Measurements from ENCODE around the gene PPP1R14C. TPM values are rescaled to one million over a fixed set of nuclear protein-coding genes. Genes with fewer than 3 reads are reported as not detected.

Gene PPP1R14C
- total and polyA plus RNA-seq, 7 experiments from 2014 or later: not detected

DNA sequence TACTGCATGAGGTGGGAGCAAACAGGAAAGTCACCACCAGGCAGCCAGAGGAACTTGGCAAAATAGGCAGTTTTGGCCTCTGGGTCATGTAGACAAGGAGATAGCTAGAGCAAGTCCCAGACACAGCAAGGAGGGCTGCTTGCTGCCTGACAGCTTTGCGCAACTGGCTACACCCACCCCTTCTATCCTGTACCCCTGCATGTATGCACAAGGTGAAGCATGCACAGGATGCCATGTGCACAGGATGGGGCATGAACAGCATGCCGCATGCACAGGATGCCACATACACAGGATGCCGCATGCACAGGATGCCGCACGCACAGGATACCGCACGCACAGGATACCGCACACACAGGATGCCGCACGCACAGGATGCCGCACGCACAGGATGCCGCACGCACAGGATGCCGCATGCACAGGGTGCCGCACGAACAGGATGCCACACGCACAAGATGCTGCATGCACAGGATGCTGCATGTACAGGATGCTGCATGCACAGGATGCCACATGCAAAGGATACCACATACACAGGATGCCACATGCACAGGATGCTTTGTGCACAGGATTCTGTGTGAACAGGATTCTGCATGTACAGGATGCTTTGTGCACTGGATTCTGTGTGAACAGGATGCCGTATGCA, 121.0 kb downstream of the PPP1R14C start:
- H3K4me1 ChIP-seq (ENCODE audit: control insufficient read depth in 2 of 2, insufficient read depth in 2 of 2, low read length in 2 of 2): peaks cover 0 to 5% of the 10 kb centered on the region in 2 donors
- H3K27me3 Mint-ChIP-seq: peaks cover 0 to 9% (median 0%) of the 10 kb centered on the region in 5 donors
- no peaks in the 10 kb centered on the region for H3K27me3 ChIP-seq (ENCODE audit: control insufficient read depth in 2 of 2, insufficient read depth in 2 of 2, low read length in 2 of 2)
- peaks cover 0 to 13% (median 3%) of the 10 kb centered on the region in 3 experiments for H3K9me3 ChIP-seq (ENCODE audit: control insufficient read depth in 2 of 3, low read length in 3 of 3)
- no peak overlapping the region for H3K4me3 Mint-ChIP-seq
- no peak overlapping the region for H3K4me3 ChIP-seq (ENCODE audit: low read length)
- DNase-seq (peak in 4 of 9 donors; percentile 11 to 30 (median 15)), ATAC-seq (peak; percentile 42)
- POLR2A ChIA-PET: no interaction called here
- H3K4me1 Mint-ChIP-seq: peaks cover 0 to 6% (median 0%) of the 10 kb centered on the region in 7 donors
- peaks cover 0 to 4% (median 0%) of the 10 kb centered on the region in 5 donors for H3K36me3 Mint-ChIP-seq
- H3K27ac Mint-ChIP-seq: peak overlapping the region in 6 of 9 donors; percentile 21 to 86 (median 56)
- H3K27ac ChIP-seq (ENCODE audit: low read depth, low read length): peak overlapping the region; percentile 51
- CTCF ChIA-PET: no interaction called here
- no peaks in the 10 kb centered on the region for H3K36me3 ChIP-seq (ENCODE audit: control insufficient read depth in 2 of 3, insufficient read depth in 3 of 3, low read length in 3 of 3)
- H3K9me3 Mint-ChIP-seq: peaks cover 0 to 8% (median 2%) of the 10 kb centered on the region in 11 donors
- intact Hi-C loops (cut with micrococcal nuclease): no loop called here

DNA sequence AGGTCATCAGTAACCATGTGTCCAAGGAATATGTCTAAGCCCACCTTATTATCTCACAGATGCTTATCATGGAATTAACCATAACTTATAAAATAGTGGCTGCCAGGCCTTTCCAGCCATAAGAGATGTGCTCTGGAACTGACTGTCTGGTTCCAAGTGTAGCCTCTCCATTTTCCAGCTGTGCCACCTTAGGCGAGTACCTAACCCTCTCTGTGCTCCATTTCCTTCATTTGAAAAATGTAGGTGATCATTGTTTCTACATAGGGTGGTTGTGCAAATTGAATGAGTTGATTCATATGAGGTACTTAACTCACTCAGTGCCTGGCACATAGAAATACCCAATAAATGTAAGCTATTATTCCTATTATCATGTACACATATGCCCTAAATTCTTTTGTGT, 123.5 kb downstream of the PPP1R14C start:
- Histone ChIP-seq H3K4me3 (ENCODE audit: low read length) (no peak overlapping the region), H3K27ac (ENCODE audit: low read depth, low read length) (no peak overlapping the region), H3K4me1 (ENCODE audit: control insufficient read depth in 2 of 2, insufficient read depth in 2 of 2, low read length in 2 of 2) (peaks cover 0 to 5% of the 10 kb centered on the region in 2 donors), H3K9me3 (ENCODE audit: control insufficient read depth in 2 of 3, low read length in 3 of 3) (peaks cover 0 to 13% (median 3%) of the 10 kb centered on the region in 3 experiments), H3K27me3 (ENCODE audit: control insufficient read depth in 2 of 2, insufficient read depth in 2 of 2, low read length in 2 of 2) (no peaks in the 10 kb centered on the region), H3K36me3 (ENCODE audit: control insufficient read depth in 2 of 3, insufficient read depth in 3 of 3, low read length in 3 of 3) (no peaks in the 10 kb centered on the region)
- H3K4me1 Mint-ChIP-seq: peaks cover 0 to 6% (median 0%) of the 10 kb centered on the region in 7 donors
- peaks cover 0 to 4% (median 0%) of the 10 kb centered on the region in 5 donors for H3K36me3 Mint-ChIP-seq
- DNase-seq (no peak), ATAC-seq (no peak)
- ChIA-PET POLR2A (no interaction called here), CTCF (no interaction called here)
- H3K27ac Mint-ChIP-seq: no peak overlapping the region
- H3K4me3 Mint-ChIP-seq: no peak overlapping the region
- intact Hi-C loops (cut with micrococcal nuclease): no loop called here
- peaks cover 0 to 8% (median 2%) of the 10 kb centered on the region in 11 donors for H3K9me3 Mint-ChIP-seq
- H3K27me3 Mint-ChIP-seq: peaks cover 0 to 7% (median 0%) of the 10 kb centered on the region in 5 donors

GRCh38 chr6:150266963-150267685, 124.3 kb downstream of the PPP1R14C start:
- DNase-seq (no peak), ATAC-seq (no peak)
- no peak overlapping the region for H3K4me3 Mint-ChIP-seq
- H3K36me3 Mint-ChIP-seq: peaks cover 0 to 4% (median 0%) of the 10 kb centered on the region in 5 donors
- no peak overlapping the region for H3K27ac Mint-ChIP-seq
- Histone ChIP-seq H3K36me3 (ENCODE audit: control insufficient read depth in 2 of 3, insufficient read depth in 3 of 3, low read length in 3 of 3) (no peaks in the 10 kb centered on the region), H3K27me3 (ENCODE audit: control insufficient read depth in 2 of 2, insufficient read depth in 2 of 2, low read length in 2 of 2) (no peaks in the 10 kb centered on the region), H3K27ac (ENCODE audit: low read depth, low read length) (no peak overlapping the region), H3K4me3 (ENCODE audit: low read length) (no peak overlapping the region), H3K4me1 (ENCODE audit: control insufficient read depth in 2 of 2, insufficient read depth in 2 of 2, low read length in 2 of 2) (peaks cover 0 to 5% of the 10 kb centered on the region in 2 donors), H3K9me3 (ENCODE audit: control insufficient read depth in 2 of 3, low read length in 3 of 3) (peaks cover 0 to 13% (median 3%) of the 10 kb centered on the region in 3 experiments)
- H3K4me1 Mint-ChIP-seq: peaks cover 0 to 6% (median 0%) of the 10 kb centered on the region in 7 donors
- CTCF ChIA-PET: no interaction called here
- peaks cover 0 to 7% (median 0%) of the 10 kb centered on the region in 5 donors for H3K27me3 Mint-ChIP-seq
- intact Hi-C loops (cut with micrococcal nuclease): no loop called here
- peaks cover 0 to 8% (median 2%) of the 10 kb centered on the region in 11 donors for H3K9me3 Mint-ChIP-seq
- POLR2A ChIA-PET: no interaction called here

DNA sequence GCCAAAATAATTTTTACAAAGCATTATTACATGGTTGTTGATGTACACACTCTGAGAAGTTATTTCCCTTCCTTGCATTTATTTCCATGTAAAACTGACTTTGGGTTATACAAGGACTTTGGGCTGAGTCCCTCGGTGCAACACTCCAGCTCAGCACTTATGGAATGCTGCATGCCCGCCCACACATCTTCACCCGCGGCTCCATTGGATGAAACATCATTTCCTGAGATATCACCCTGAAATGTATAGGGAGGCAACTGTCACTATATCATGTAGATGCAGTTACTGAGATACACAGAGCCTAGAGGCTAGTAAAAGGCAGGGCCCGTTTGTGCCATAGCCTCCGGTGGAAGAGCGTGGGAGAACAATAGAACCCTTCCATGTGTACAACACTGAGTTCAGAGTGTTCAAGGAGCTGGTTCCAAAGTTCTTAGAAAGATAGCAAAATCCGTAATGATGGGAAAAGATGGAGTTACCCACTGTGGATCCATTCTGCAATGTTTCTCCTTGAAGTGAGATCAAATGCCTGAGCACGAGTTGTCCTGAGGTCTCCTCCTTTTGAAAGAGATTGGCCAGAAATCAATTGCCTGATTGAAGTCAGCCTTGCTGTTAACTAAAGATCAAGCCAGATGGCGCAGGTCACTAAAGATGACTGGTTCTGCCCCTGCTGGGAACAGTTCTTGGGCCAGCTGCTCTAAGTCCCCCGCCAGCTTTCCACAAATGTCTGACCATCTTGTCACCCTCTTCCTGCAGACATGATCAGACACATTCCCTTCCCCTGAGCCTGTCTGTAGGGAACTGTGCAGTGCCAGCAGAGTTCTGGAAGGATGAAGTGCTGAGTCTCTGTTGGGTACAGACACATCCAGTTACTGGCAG, 125.1 kb downstream of the PPP1R14C start:
- DNase-seq (no peak), ATAC-seq (no peak)
- ChIA-PET POLR2A (no interaction called here), CTCF (no interaction called here)
- Histone ChIP-seq H3K4me1 (ENCODE audit: control insufficient read depth in 2 of 2, insufficient read depth in 2 of 2, low read length in 2 of 2) (peaks cover 0 to 5% of the 10 kb centered on the region in 2 donors), H3K36me3 (ENCODE audit: control insufficient read depth in 2 of 3, insufficient read depth in 3 of 3, low read length in 3 of 3) (no peaks in the 10 kb centered on the region), H3K9me3 (ENCODE audit: control insufficient read depth in 2 of 3, low read length in 3 of 3) (peaks cover 0 to 13% (median 3%) of the 10 kb centered on the region in 3 experiments), H3K27ac (ENCODE audit: low read depth, low read length) (no peak overlapping the region), H3K27me3 (ENCODE audit: control insufficient read depth in 2 of 2, insufficient read depth in 2 of 2, low read length in 2 of 2) (no peaks in the 10 kb centered on the region), H3K4me3 (ENCODE audit: low read length) (no peak overlapping the region)
- no peak overlapping the region for H3K4me3 Mint-ChIP-seq
- H3K9me3 Mint-ChIP-seq: peaks cover 0 to 4% (median 2%) of the 10 kb centered on the region in 11 donors
- H3K36me3 Mint-ChIP-seq: no peaks in the 10 kb centered on the region
- peaks cover 0 to 7% (median 0%) of the 10 kb centered on the region in 5 donors for H3K27me3 Mint-ChIP-seq
- H3K4me1 Mint-ChIP-seq: peaks cover 0 to 6% (median 0%) of the 10 kb centered on the region in 7 donors
- intact Hi-C loops (cut with micrococcal nuclease): no loop called here
- no peak overlapping the region for H3K27ac Mint-ChIP-seq

DNA sequence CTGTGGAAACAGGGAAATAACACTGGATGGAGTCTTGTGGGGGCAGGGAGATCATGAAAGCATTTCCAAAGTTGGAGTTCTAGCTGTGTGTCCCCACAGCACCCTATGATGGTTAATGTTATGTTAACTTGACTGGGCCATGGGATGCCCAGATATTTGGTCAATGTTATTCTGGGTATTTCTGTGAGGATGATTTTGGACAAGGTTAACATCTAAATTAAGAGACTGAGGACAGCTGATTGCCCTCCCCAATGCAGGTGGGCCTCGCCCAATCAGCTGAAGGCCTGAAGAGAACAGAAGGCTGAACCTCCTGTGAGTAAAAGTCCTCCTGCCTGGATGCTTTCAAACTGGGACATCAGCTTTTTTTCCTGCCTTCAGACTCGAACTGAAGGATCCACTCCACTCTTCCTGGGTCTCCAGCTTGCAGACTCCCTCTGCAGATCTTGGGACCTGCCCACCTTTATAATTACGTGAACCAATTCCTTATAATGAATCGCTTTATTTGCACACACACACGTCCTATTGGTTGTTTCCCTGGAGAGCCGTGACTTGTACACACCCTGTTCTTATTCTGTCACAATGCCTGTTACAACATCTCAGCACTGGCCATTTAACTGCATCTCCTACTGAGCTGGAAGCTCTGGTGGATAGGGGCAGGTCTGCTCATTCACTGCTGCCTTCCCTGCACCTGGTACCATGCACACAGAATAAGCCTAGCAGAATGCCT, 126.4 kb downstream of the PPP1R14C start:
- peaks cover 0 to 5% of the 10 kb centered on the region in 2 donors for H3K4me1 ChIP-seq (ENCODE audit: control insufficient read depth in 2 of 2, insufficient read depth in 2 of 2, low read length in 2 of 2)
- no peak for DNase-seq
- no peak overlapping the region for H3K27ac ChIP-seq (ENCODE audit: low read depth, low read length)
- H3K4me3 ChIP-seq (ENCODE audit: low read length): no peak overlapping the region
- H3K9me3 ChIP-seq (ENCODE audit: control insufficient read depth in 2 of 3, low read length in 3 of 3): peaks cover 0 to 4% (median 3%) of the 10 kb centered on the region in 3 experiments
- H3K36me3 ChIP-seq (ENCODE audit: control insufficient read depth in 2 of 3, insufficient read depth in 3 of 3, low read length in 3 of 3): no peaks in the 10 kb centered on the region
- Mint-ChIP-seq H3K27ac (no peak overlapping the region), H3K36me3 (no peaks in the 10 kb centered on the region), H3K9me3 (peaks cover 0 to 4% (median 1%) of the 10 kb centered on the region in 11 donors), H3K27me3 (peaks cover 0 to 7% (median 0%) of the 10 kb centered on the region in 5 donors), H3K4me1 (peaks cover 0 to 6% (median 0%) of the 10 kb centered on the region in 7 donors), H3K4me3 (no peak overlapping the region)
- H3K27me3 ChIP-seq (ENCODE audit: control insufficient read depth in 2 of 2, insufficient read depth in 2 of 2, low read length in 2 of 2): no peaks in the 10 kb centered on the region
- CTCF ChIA-PET: no interaction called here
- intact Hi-C loops (cut with micrococcal nuclease): no loop called here
- POLR2A ChIA-PET: no interaction called here
- no peak for ATAC-seq

DNA sequence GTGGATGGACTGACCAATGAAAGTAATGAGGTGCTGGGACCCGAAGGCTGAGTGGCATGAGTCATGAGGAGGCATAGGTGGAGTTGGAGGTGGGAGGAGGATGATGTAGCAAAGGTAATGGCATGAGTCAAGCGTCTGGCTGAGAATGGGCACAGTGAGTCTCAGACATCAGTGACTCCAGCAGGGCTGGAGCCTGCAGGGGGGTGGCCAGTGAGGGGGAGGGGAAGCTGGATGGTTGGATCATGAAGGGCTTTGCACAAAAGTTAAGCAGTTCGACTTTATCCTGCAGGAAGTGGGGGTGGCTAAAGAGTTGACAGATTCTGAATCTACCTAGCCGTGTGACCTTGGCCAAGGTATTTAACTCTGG, 127.0 kb downstream of the PPP1R14C start:
- CTCF ChIA-PET: no interaction called here

More for the DNA sequence above, 127.0 kb downstream of the PPP1R14C start:
- H3K36me3 ChIP-seq (ENCODE audit: control insufficient read depth in 2 of 3, insufficient read depth in 3 of 3, low read length in 3 of 3): no peaks in the 10 kb centered on the region
- DNase-seq (no peak), ATAC-seq (no peak)
- intact Hi-C loops (cut with micrococcal nuclease): no loop called here
- no peak overlapping the region for H3K4me3 ChIP-seq (ENCODE audit: low read length)
- no peak overlapping the region for H3K27ac ChIP-seq (ENCODE audit: low read depth, low read length)
- no peaks in the 10 kb centered on the region for H3K9me3 ChIP-seq (ENCODE audit: control insufficient read depth in 2 of 3, low read length in 3 of 3)
- POLR2A ChIA-PET: no interaction called here
- Mint-ChIP-seq H3K27ac (no peak overlapping the region), H3K4me1 (peaks cover 0 to under 1% (median 0%) of the 10 kb centered on the region in 7 donors), H3K27me3 (peaks cover 0 to 10% (median 0%) of the 10 kb centered on the region in 5 donors), H3K4me3 (no peak overlapping the region), H3K9me3 (peaks cover 0 to 3% (median 0%) of the 10 kb centered on the region in 11 donors), H3K36me3 (no peaks in the 10 kb centered on the region)
- peaks cover 0 to 1% of the 10 kb centered on the region in 2 donors for H3K4me1 ChIP-seq (ENCODE audit: control insufficient read depth in 2 of 2, insufficient read depth in 2 of 2, low read length in 2 of 2)
- H3K27me3 ChIP-seq (ENCODE audit: control insufficient read depth in 2 of 2, insufficient read depth in 2 of 2, low read length in 2 of 2): no peaks in the 10 kb centered on the region
